SK-N-SH (cell line): ENCODE results near the gene DDX39B. TPM values are rescaled to one million over a fixed set of nuclear protein-coding genes. Genes with fewer than 3 reads are reported as not detected.

Source experiments
- CTCF ChIA-PET: fragments of 300-600, 350-600 bp; formaldehyde crosslinking; extraction: SDS; loops from one replicate; lab custom pipeline; 2021; lab: Yijun Ruan, JAX
- POLR2A ChIA-PET: fragments of 350-600 bp; sonication (Branson Sonifier 250); formaldehyde crosslinking; extraction: SDS; loops from one replicate; lab custom pipeline; 2020; ENCODE audit warnings: antibody characterized with exemption, inconsistent platforms; lab: Yijun Ruan, JAX
- DNase-seq: peaks from one replicate; pipeline ENCODE4 v3.0.0; 2012
- H2AFZ ChIP-seq: fragments of 200-600 bp; sonication (generic); 2 replicates; pipeline ENCODE4 v1.8.1; 2016; ENCODE audit warnings: antibody characterized with exemption, mild to moderate bottlenecking, low read depth
- H3F3A ChIP-seq: fragments of 200-600 bp; sonication (generic); replicated peaks from 2 replicates; pipeline ENCODE3; 2016; ENCODE audit warnings: antibody characterized with exemption, mild to moderate bottlenecking; ENCODE audit not compliant: insufficient read depth
- H3K27ac ChIP-seq, 2 experiments: fragments of 200-500 bp in 1 of 2; fragments of 200-600 bp in 1 of 2; sonication (Bioruptor generic) in 1 of 2; sonication (generic), shearing (Covaris generic) in 1 of 2; 2 replicates each; pipeline versions ENCODE4 v1.5.1 to v1.6.1; 2014 to 2016; ENCODE audit warnings: low read depth in 2 of 2, inconsistent platforms in 1 of 2, low read length in 1 of 2, mild to moderate bottlenecking in 1 of 2, mixed read lengths in 1 of 2
- H3K27me3 ChIP-seq: fragments of 200-600 bp; sonication (generic), shearing (Covaris generic); 2 replicates; pipeline ENCODE4 v1.6.1; 2016; ENCODE audit warnings: mixed run types; ENCODE audit not compliant: insufficient read depth
- H3K36me3 ChIP-seq, 2 experiments: fragments of 200-500 bp in 1 of 2; fragments of 200-600 bp in 1 of 2; sonication (Bioruptor generic) in 1 of 2; sonication (generic) in 1 of 2; replicated peaks in 1 of 2; 2 replicates each; pipeline versions ENCODE3 to v1.5.1; 2014 to 2016; ENCODE audit warnings: low read length in 1 of 2, mild to moderate bottlenecking in 1 of 2; ENCODE audit not compliant: insufficient read depth in 2 of 2, control insufficient read depth in 1 of 2
- H3K4me1 ChIP-seq, 2 experiments: fragments of 200-500 bp in 1 of 2; fragments of 200-600 bp in 1 of 2; sonication (Bioruptor generic) in 1 of 2; sonication (generic), shearing (Covaris generic) in 1 of 2; 2 replicates each; pipeline versions ENCODE4 v1.5.1 to v1.6.1; 2014 to 2016; ENCODE audit warnings: low read depth in 1 of 2, low read length in 1 of 2, mixed run types in 1 of 2; ENCODE audit not compliant: insufficient read depth in 2 of 2, control insufficient read depth in 1 of 2
- H3K4me2 ChIP-seq: fragments of 200-600 bp; sonication (generic), shearing (Covaris generic); 2 replicates; pipeline ENCODE4 v1.6.1; 2017; ENCODE audit warnings: mixed run types
- H3K4me3 ChIP-seq, 2 experiments: fragments of 200-500 bp in 1 of 2; fragments of 200-600 bp in 1 of 2; sonication (Bioruptor generic) in 1 of 2; sonication (generic), shearing (Covaris generic) in 1 of 2; 2 replicates each; pipeline versions ENCODE4 v1.5.1 to v1.8.1; 2014 to 2016; ENCODE audit warnings: low read depth in 2 of 2, inconsistent platforms in 1 of 2, low read length in 1 of 2, mild to moderate bottlenecking in 1 of 2, mixed read lengths in 1 of 2, moderate library complexity in 1 of 2
- H3K79me2 ChIP-seq: fragments of 200-600 bp; sonication (generic); 2 replicates; pipeline ENCODE4 v1.8.1; 2017; ENCODE audit warnings: mild to moderate bottlenecking; ENCODE audit not compliant: insufficient read depth
- H3K9ac ChIP-seq: fragments of 200-600 bp; sonication (generic); 2 replicates; pipeline ENCODE4 v1.6.1; 2017; ENCODE audit warnings: mixed run types
- H3K9me2 ChIP-seq: fragments of 200-600 bp; sonication (generic); 2 replicates; pipeline ENCODE4 v1.6.1; 2017; ENCODE audit warnings: mixed run types
- H3K9me3 ChIP-seq: fragments of 200-600 bp; sonication (generic); 2 replicates; pipeline ENCODE4 v1.6.1; 2017; ENCODE audit warnings: mixed run types, mild to moderate bottlenecking, moderate library complexity
- H4K20me1 ChIP-seq: fragments of 200-600 bp; sonication (generic); 2 replicates; pipeline ENCODE4 v1.6.1; 2017; ENCODE audit warnings: mild to moderate bottlenecking, mixed run types; ENCODE audit not compliant: insufficient read depth
- CTCF ChIP-seq: fragments of 200-600 bp; sonication (generic); IDR thresholded peaks from 2 replicates; pipeline ENCODE4 v1.6.1; 2017; ENCODE audit warnings: antibody characterized with exemption, mild to moderate bottlenecking, moderate library complexity
- EP300 ChIP-seq, 2 experiments: IDR thresholded peaks; 2 replicates each; pipeline versions ENCODE4 v1.4.0 to v1.6.1; 2012; ENCODE audit warnings: borderline replicate concordance in 1 of 2, low read depth in 1 of 2, low read length in 1 of 2
- EZH2phosphoT487 ChIP-seq: fragments of 200-600 bp; sonication (generic); IDR thresholded peaks from 2 replicates; pipeline ENCODE4 v1.6.1; 2017; ENCODE audit warnings: low read depth, mixed run types, mild to moderate bottlenecking, antibody characterized with exemption, moderate library complexity, borderline replicate concordance
- FOXJ3 ChIP-seq: sonication (generic); formaldehyde crosslinking; IDR thresholded peaks from 2 replicates; pipeline ENCODE4 v1.5.1; 2020; ENCODE audit warnings: mild to moderate bottlenecking, missing genetic modification reagents
- GATA2 ChIP-seq: sonication (generic); formaldehyde crosslinking; IDR thresholded peaks from 2 replicates; pipeline ENCODE4 v1.5.0; 2020; ENCODE audit warnings: mild to moderate bottlenecking, missing genetic modification reagents
- MAX ChIP-seq: IDR thresholded peaks from 2 replicates; pipeline ENCODE4 v1.4.0; 2012; ENCODE audit warnings: low read depth
- RAD21 ChIP-seq: IDR thresholded peaks from 2 replicates; pipeline ENCODE4 v1.6.1; 2012; ENCODE audit warnings: mild to moderate bottlenecking, low read length
- RCOR1 ChIP-seq: fragments of 150-350 bp; IDR thresholded peaks from 2 replicates; pipeline ENCODE4 v1.6.1; 2017; ENCODE audit warnings: antibody characterized with exemption, low read length
- REST ChIP-seq: IDR thresholded peaks from 2 replicates; pipeline ENCODE4 v1.6.1; 2012; ENCODE audit warnings: mild to moderate bottlenecking, low read depth, low read length, moderate library complexity
- RFX5 ChIP-seq: IDR thresholded peaks from 2 replicates; pipeline ENCODE4 v1.6.1; 2012; ENCODE audit warnings: mild to moderate bottlenecking, improper control_type of control experiment, low read length
- SIN3A ChIP-seq: IDR thresholded peaks from 2 replicates; pipeline ENCODE4 v1.6.1; 2012; ENCODE audit warnings: low read depth, mild to moderate bottlenecking, low read length, moderate library complexity, borderline replicate concordance
- SMC3 ChIP-seq: IDR thresholded peaks from 2 replicates; pipeline ENCODE4 v1.6.1; 2012; ENCODE audit warnings: low read depth, low read length, improper control_type of control experiment
- YY1 ChIP-seq: IDR thresholded peaks from 2 replicates; pipeline ENCODE4 v1.4.0; 2012; ENCODE audit warnings: low read depth, mild to moderate bottlenecking
- ZBTB33 ChIP-seq: IDR thresholded peaks from 2 replicates; pipeline ENCODE4 v1.4.0; 2012; ENCODE audit warnings: low read depth, borderline replicate concordance
- WGBS: methylation state at CpG from one replicate; pipeline ENCODE4 v1.1.6; 2017; ENCODE audit warnings: low lambda C conversion rate; 5-methylcytosine and 5-hydroxymethylcytosine counted together
- polyA plus RNA-seq, 3 experiments: library from polyadenylated mRNA; depleted of rRNA; stranded (reverse); fragments of >200 nt; gene quantifications; 2 replicates each; pipeline ENCODE4 v1.2.3, GENCODE V29; 2012

DDX39B gene
- polyA plus RNA-seq, 1 of the 3 experiments (the other 2 are of a cell fraction): 502 TPM

- peak overlapping the region; percentile 78; the same call in 1 of the 2 replicates for H3K9ac ChIP-seq
- TF ChIP-seq EZH2phosphoT487 (no peak), CTCF (no peak), RCOR1 (no peak), GATA2 (no peak), YY1 (no peak)
- H2AFZ ChIP-seq: 0 out of 2 replicates have a peak overlapping the region, but pooled peaks have one; percentile 94
- H3K9me3 ChIP-seq: no peaks in the 10 kb centered on the region
- peak overlapping the region in 1 of 2 experiments; percentile 67; a peak in 3 of 4 replicates for H3K27ac ChIP-seq
- no peaks in the 10 kb centered on the region for H3K9me2 ChIP-seq
- ChIA-PET POLR2A (no interaction called here), CTCF (interaction anchor here (1.3 to 6.8 kb wide), 4 partner anchors 30 to 102 kb away, joined by 3 to 40 read pairs (median 10); partner anchors contain the start of genes ATP6V1G2 and NFKBIL1)
- no peak for DNase-seq
- H3K79me2 ChIP-seq: no peaks in the 10 kb centered on the region; the same call in 1 of the 2 replicates
- WGBS: 45% methylated on average over 2 of the region's 2 CpGs
- H3K36me3 ChIP-seq: no peaks in the 10 kb centered on the region
- peaks cover 3 to 7% of the 10 kb centered on the region in 2 experiments; a peak in 2 of 4 replicates for H3K4me1 ChIP-seq
- no peaks in the 10 kb centered on the region; the same call in 1 of the 2 replicates for H3K27me3 ChIP-seq
- H3K4me3 ChIP-seq: peak overlapping the region; percentile 49 to 80; a peak in 3 of 4 replicates
- peaks cover 21% of the 10 kb centered on the region for H3F3A ChIP-seq
- no peaks in the 10 kb centered on the region for H4K20me1 ChIP-seq
- H3K4me2 ChIP-seq: peak overlapping the region; percentile 84
These were observed 46.2 kb downstream of the DDX39B start for GRCh38 chr6:31495580-31495979.

- peak overlapping the region; percentile 49 to 80 for H3K4me3 ChIP-seq
- no peaks in the 10 kb centered on the region; the same call in 1 of the 2 replicates for H3K27me3 ChIP-seq
- H3K27ac ChIP-seq: peak overlapping the region in 1 of 2 experiments; percentile 67; a peak in 2 of 4 replicates
- peak overlapping the region; percentile 94 for H2AFZ ChIP-seq
- peak overlapping the region; percentile 84 for H3K4me2 ChIP-seq
- DNase-seq: peak; percentile 62
- ChIA-PET POLR2A (no interaction called here), CTCF (interaction anchor here (1.0 to 6.8 kb wide), 8 partner anchors 13 to 104 kb away, joined by 3 to 40 read pairs (median 4); partner anchors contain the start of genes ATP6V1G2 and NFKBIL1)
- H4K20me1 ChIP-seq: no peaks in the 10 kb centered on the region
- no peaks in the 10 kb centered on the region for H3K9me3 ChIP-seq
- peaks cover 3 to 7% of the 10 kb centered on the region in 2 experiments; a peak in 2 of 4 replicates for H3K4me1 ChIP-seq
- H3K9me2 ChIP-seq: no peaks in the 10 kb centered on the region
- peaks cover 21% of the 10 kb centered on the region for H3F3A ChIP-seq
- no peaks in the 10 kb centered on the region; the same call in 1 of the 2 replicates for H3K79me2 ChIP-seq
- no peaks in the 10 kb centered on the region for H3K36me3 ChIP-seq
- WGBS: 2% methylated on average over 32 of the region's 58 CpGs
- H3K9ac ChIP-seq: peak overlapping the region; percentile 78
- no peak for TF ChIP-seq MAX
- TF ChIP-seq FOXJ3: no peak
- no peak for TF ChIP-seq EZH2phosphoT487
- TF ChIP-seq RFX5: no peak
- TF ChIP-seq REST: no peak
- peak; percentile 47 for TF ChIP-seq SMC3
- peak; percentile 61 for TF ChIP-seq RAD21
- TF ChIP-seq SIN3A: 0 out of 2 replicates have a peak, but pooled peaks have one; percentile 33
- no peak for TF ChIP-seq ZBTB33
- no peak for TF ChIP-seq EP300 (IDR thresholded peaks at IDR 0.05; ENCODE audit: borderline replicate concordance in 1 of 2, low read depth in 1 of 2, low read length in 1 of 2)
These were observed 47.7 kb downstream of the DDX39B start for GRCh38 chr6:31493875-31494694.
